Neural cell (in vitro differentiated cells): Measurements from ENCODE around the gene TADA1. TPM values are rescaled to one million over a fixed set of nuclear protein-coding genes. Genes with fewer than 3 reads are reported as not detected.

Experiments
- H2AFZ ChIP-seq: fragments of 200-600, 300-800 bp; sonication (generic), shearing (Covaris generic); 2 replicates; pipeline ENCODE4 v1.6.0; 2014; ENCODE audit warnings: low read depth, mild to moderate bottlenecking, antibody characterized with exemption, low read length, moderate library complexity
- H3F3A ChIP-seq: fragments of 200-600 bp; shearing (Covaris generic); 2 replicates; pipeline ENCODE4 v1.6.1; 2016; ENCODE audit warnings: mild to moderate bottlenecking, moderate library complexity, mixed read lengths, antibody characterized with exemption, low read length; ENCODE audit not compliant: insufficient read depth, poor library complexity, severe bottlenecking
- H3K27ac ChIP-seq: fragments of 200-600, 300-800 bp; sonication (generic), shearing (Covaris generic); 2 replicates; pipeline ENCODE4 v1.5.1; 2014; ENCODE audit warnings: mild to moderate bottlenecking, low read length, moderate library complexity
- H3K27me3 ChIP-seq: fragments of 300-800, 200-600 bp; sonication (generic), shearing (Covaris generic); 2 replicates; pipeline ENCODE4 v1.6.0; 2014; ENCODE audit warnings: mild to moderate bottlenecking, low read depth, low read length, moderate library complexity; ENCODE audit not compliant: insufficient read depth
- H3K36me3 ChIP-seq: fragments of 300-800, 200-600 bp; sonication (generic), shearing (Covaris generic); 2 replicates; pipeline ENCODE4 v1.5.1; 2014; ENCODE audit warnings: mild to moderate bottlenecking, antibody characterized with exemption, low read length, moderate library complexity; ENCODE audit not compliant: insufficient read depth
- H3K4me2 ChIP-seq: fragments of 300-800, 200-600 bp; sonication (generic), shearing (Covaris generic); 2 replicates; pipeline ENCODE4 v1.6.0; 2014; ENCODE audit warnings: mild to moderate bottlenecking, low read length
- H3K4me3 ChIP-seq: fragments of 300-800, 200-600 bp; sonication (generic), shearing (Covaris generic); 2 replicates; pipeline ENCODE4 v1.5.1; 2014; ENCODE audit warnings: mild to moderate bottlenecking, low read length, moderate library complexity
- H3K79me2 ChIP-seq: fragments of 200-600 bp; shearing (Covaris generic); replicated peaks from 2 replicates; pipeline ENCODE4 v1.6.0; 2014; ENCODE audit warnings: mild to moderate bottlenecking, low read length, moderate library complexity; ENCODE audit not compliant: insufficient read depth
- H3K9ac ChIP-seq: fragments of 300-800, 200-600 bp; sonication (generic), shearing (Covaris generic); 2 replicates; pipeline ENCODE4 v1.6.1; 2016; ENCODE audit warnings: mild to moderate bottlenecking, low read length, mixed read lengths
- H3K9me2 ChIP-seq: fragments of 200-600 bp; shearing (Covaris generic); 2 replicates; pipeline ENCODE4 v1.6.1; 2016; ENCODE audit warnings: mild to moderate bottlenecking, low read length, mixed read lengths; ENCODE audit not compliant: insufficient read depth
- H3K9me3 ChIP-seq: fragments of 200-600, 300-800 bp; sonication (generic), shearing (Covaris generic); 2 replicates; pipeline ENCODE4 v1.6.1; 2016; ENCODE audit warnings: mild to moderate bottlenecking, mixed run types, low read length, moderate library complexity, mixed read lengths
- H4K20me1 ChIP-seq: fragments of 200-600 bp; shearing (Covaris generic); 2 replicates; pipeline ENCODE4 v1.6.1; 2016; ENCODE audit warnings: mild to moderate bottlenecking, mixed run types; ENCODE audit not compliant: insufficient read depth
- CTCF ChIP-seq: fragments of 450-650 bp; IDR thresholded peaks from 2 replicates; pipeline ENCODE4 v1.5.1; 2014; ENCODE audit warnings: antibody characterized with exemption, mild to moderate bottlenecking, moderate library complexity; ENCODE audit not compliant: poor library complexity, severe bottlenecking
- EP300 ChIP-seq: fragments of 450-650 bp; conservative IDR thresholded peaks from 2 replicates; pipeline ENCODE4 v1.6.1; 2014; ENCODE audit warnings: antibody characterized with exemption, mild to moderate bottlenecking, moderate library complexity; ENCODE audit not compliant: poor library complexity, severe bottlenecking
- EZH2 ChIP-seq: fragments of 200-600, 300-800 bp; shearing (Covaris generic), sonication (generic); IDR thresholded peaks from 2 replicates; pipeline ENCODE4 v1.6.1; 2014; ENCODE audit warnings: antibody characterized with exemption, low read length, borderline replicate concordance, mild to moderate bottlenecking; ENCODE audit not compliant: insufficient read depth, poor library complexity, severe bottlenecking
- MXI1 ChIP-seq: fragments of 450-650 bp; conservative IDR thresholded peaks from 2 replicates; pipeline ENCODE4 v1.6.1; 2014; ENCODE audit warnings: antibody characterized with exemption, mild to moderate bottlenecking; ENCODE audit not compliant: poor library complexity, severe bottlenecking
- POLR2AphosphoS5 ChIP-seq: IDR thresholded peaks from 2 replicates; pipeline ENCODE4 v1.6.1; 2012
- RAD21 ChIP-seq: fragments of 450-650 bp; conservative IDR thresholded peaks from 2 replicates; pipeline ENCODE4 v1.6.1; 2014; ENCODE audit warnings: antibody characterized with exemption, mild to moderate bottlenecking, moderate library complexity
- SMC3 ChIP-seq: fragments of 450-650 bp; conservative IDR thresholded peaks from 2 replicates; pipeline ENCODE4 v1.6.1; 2014; ENCODE audit warnings: antibody characterized with exemption, mild to moderate bottlenecking, moderate library complexity; ENCODE audit not compliant: poor library complexity
- TAF1 ChIP-seq: IDR thresholded peaks from 2 replicates; pipeline ENCODE4 v1.6.1; 2012; ENCODE audit warnings: low read depth
- polyA plus RNA-seq: library from polyadenylated mRNA; depleted of rRNA; stranded (reverse); fragments of >200 nt; gene quantifications from 2 replicates; pipeline ENCODE4 v1.2.3, GENCODE V29; 2014
- TF ChIP-seq, protein P1 (sequence below): IDR thresholded peaks from 2 replicates; pipeline ENCODE4 v1.6.1; 2012; ENCODE audit warnings: borderline replicate concordance

The TADA1 gene
- polyA plus RNA-seq, 1 donor from 2014 or later, result 99.6 TPM

DNA sequence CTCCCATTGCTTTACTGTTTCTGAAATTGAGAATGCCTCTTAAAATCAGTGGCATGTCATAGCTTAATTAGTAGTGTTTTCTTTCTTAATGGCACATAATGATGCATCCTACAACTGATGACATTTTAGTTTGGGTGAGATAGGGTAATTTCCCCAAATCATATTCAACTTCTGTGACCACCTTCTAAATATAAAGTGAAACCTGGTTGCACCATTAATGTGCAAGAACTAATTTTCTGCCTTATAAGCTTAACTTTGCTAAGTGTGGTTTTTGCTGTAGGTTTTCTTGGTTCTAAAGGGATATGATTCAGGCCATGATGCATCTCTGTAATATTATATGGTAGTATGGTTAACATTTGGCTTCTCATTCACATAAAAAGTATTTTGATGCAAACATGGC, 27.9 kb downstream of the TADA1 start:
- no peaks in the 10 kb centered on the region for H3K27me3 ChIP-seq
- no peak overlapping the region for H2AFZ ChIP-seq
- H3F3A ChIP-seq, result no peaks in the 10 kb centered on the region
- no peak overlapping the region for H3K9ac ChIP-seq
- no peak overlapping the region for H3K4me3 ChIP-seq
- H3K4me2 ChIP-seq, result no peak overlapping the region
- H3K9me2 ChIP-seq, result no peaks in the 10 kb centered on the region
- peaks cover 17% of the 10 kb centered on the region for H3K79me2 ChIP-seq
- H3K9me3 ChIP-seq, result no peaks in the 10 kb centered on the region
- H4K20me1 ChIP-seq, result no peaks in the 10 kb centered on the region
- no peak for TF ChIP-seq POLR2AphosphoS5
- TF ChIP-seq SMC3, result no peak
- TF ChIP-seq, protein P1, sequence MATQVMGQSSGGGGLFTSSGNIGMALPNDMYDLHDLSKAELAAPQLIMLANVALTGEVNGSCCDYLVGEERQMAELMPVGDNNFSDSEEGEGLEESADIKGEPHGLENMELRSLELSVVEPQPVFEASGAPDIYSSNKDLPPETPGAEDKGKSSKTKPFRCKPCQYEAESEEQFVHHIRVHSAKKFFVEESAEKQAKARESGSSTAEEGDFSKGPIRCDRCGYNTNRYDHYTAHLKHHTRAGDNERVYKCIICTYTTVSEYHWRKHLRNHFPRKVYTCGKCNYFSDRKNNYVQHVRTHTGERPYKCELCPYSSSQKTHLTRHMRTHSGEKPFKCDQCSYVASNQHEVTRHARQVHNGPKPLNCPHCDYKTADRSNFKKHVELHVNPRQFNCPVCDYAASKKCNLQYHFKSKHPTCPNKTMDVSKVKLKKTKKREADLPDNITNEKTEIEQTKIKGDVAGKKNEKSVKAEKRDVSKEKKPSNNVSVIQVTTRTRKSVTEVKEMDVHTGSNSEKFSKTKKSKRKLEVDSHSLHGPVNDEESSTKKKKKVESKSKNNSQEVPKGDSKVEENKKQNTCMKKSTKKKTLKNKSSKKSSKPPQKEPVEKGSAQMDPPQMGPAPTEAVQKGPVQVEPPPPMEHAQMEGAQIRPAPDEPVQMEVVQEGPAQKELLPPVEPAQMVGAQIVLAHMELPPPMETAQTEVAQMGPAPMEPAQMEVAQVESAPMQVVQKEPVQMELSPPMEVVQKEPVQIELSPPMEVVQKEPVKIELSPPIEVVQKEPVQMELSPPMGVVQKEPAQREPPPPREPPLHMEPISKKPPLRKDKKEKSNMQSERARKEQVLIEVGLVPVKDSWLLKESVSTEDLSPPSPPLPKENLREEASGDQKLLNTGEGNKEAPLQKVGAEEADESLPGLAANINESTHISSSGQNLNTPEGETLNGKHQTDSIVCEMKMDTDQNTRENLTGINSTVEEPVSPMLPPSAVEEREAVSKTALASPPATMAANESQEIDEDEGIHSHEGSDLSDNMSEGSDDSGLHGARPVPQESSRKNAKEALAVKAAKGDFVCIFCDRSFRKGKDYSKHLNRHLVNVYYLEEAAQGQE, result no peak
- no peak for TF ChIP-seq CTCF
- TF ChIP-seq TAF1, result no peak
- no peak for TF ChIP-seq MXI1
- no peak for TF ChIP-seq EP300
- no peak for TF ChIP-seq EZH2
- no peak for TF ChIP-seq RAD21
- H3K27ac ChIP-seq, result no peak overlapping the region
- peaks cover 17% of the 10 kb centered on the region for H3K36me3 ChIP-seq

DNA sequence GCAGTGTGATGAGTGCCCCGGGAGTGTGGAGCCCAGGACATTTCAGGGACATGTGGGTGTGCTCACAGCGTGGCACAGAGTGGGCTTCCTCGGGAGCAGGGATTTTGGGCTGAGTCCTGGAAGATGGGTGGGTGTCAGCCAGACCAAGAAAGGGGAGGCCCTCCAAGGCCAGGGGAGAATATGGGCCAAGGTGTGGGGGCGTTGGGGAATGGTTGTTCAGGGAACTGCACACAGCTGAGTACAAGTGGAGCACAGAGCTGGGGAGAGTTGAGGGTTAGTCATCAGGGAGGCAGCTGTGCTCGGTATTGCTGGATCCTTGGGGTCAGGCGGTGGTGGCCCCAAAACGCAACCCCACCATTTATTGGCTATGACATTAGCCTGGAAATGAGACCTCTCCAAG, 31.3 kb downstream of the TADA1 start:
- peaks cover 22% of the 10 kb centered on the region for H3K36me3 ChIP-seq
- no peak overlapping the region for H3K27ac ChIP-seq
- H2AFZ ChIP-seq, result no peak overlapping the region
- H3K4me3 ChIP-seq, result no peak overlapping the region
- H3F3A ChIP-seq, result no peaks in the 10 kb centered on the region
- peaks cover 36% of the 10 kb centered on the region for H3K79me2 ChIP-seq
- H3K9ac ChIP-seq, result no peak overlapping the region
- no peaks in the 10 kb centered on the region for H4K20me1 ChIP-seq
- no peaks in the 10 kb centered on the region for H3K9me2 ChIP-seq
- no peak overlapping the region for H3K4me2 ChIP-seq
- no peaks in the 10 kb centered on the region for H3K9me3 ChIP-seq
- no peak for TF ChIP-seq TAF1
- no peak for TF ChIP-seq CTCF
- no peak for TF ChIP-seq EZH2
- no peak for TF ChIP-seq POLR2AphosphoS5
- TF ChIP-seq MXI1, result no peak
- no peak for TF ChIP-seq RAD21
- TF ChIP-seq, protein P1, result no peak
- no peak for TF ChIP-seq SMC3
- no peak for TF ChIP-seq EP300
- H3K27me3 ChIP-seq, result no peaks in the 10 kb centered on the region
